ENCODE measurements around the gene PIBF1. TPM values are rescaled to one million over a fixed set of nuclear protein-coding genes. Genes with fewer than 3 reads are reported as not detected.

PIBF1 gene
- 18.0 and 25.4 TPM in 2 replicates for total RNA-seq

GRCh38 chr13:72781451-72782439 lies at the start of gene PIBF1, which contains the start of gene DIS3:
Gene PIBF1 (plus strand): TSS chr13:72782133. CDS start chr13:72783470, 1,337 bp downstream.
Gene DIS3 (minus strand): TSS chr13:72781900. CDS start chr13:72781832, 68 bp downstream.

GRCh38 chr13:73058736-73059459 lies 277.0 kb downstream of the PIBF1 start, which contains the start of gene KLF5:
Gene KLF5 (plus strand): TSS chr13:73059005. CDS start chr13:73059328, 323 bp downstream.

Small RNA genes within 50 kb of the gene (small RNA-seq; reads per million reads assigned to genes)
- not detected for gene RNU6-79P

Other genes starting within 250 kb of the PIBF1 start
- 12.1 and 18.8 TPM in 2 replicates for gene MZT1, start 54.5 kb upstream of the PIBF1 start, total RNA-seq
- 7.7 and 13.9 TPM in 2 replicates for gene BORA, start 54.2 kb upstream of the PIBF1 start, total RNA-seq
- gene DIS3, start 233 bp upstream of the PIBF1 start, total RNA-seq, result 28.3 and 42.0 TPM in 2 replicates

All from subcutaneous preadipocyte (primary cell).